HG03558 (cell line): Measurements from ENCODE around the gene BCR.
"Not testable (repeated sequence)": the region's sequence is repeated elsewhere in the genome, so short reads cannot be mapped to it uniquely, and the experiment has no call there.

ENCODE experiments used
- ATAC-seq: cut with Tn5 transposase; IDR thresholded peaks from one replicate; pipeline ENCODE4 v1.9.1; 2021; ENCODE audit warnings: moderate number of reproducible peaks; ENCODE audit not compliant: unreplicated experiment; ENCODE audit errors: extremely low read depth

BCR gene

GRCh38 chr22:23180301-23180892 is at the start of gene BCR:
Gene BCR, plus strand, starts transcription at chr22:23180509. Its CDS starts 452 bp downstream, at chr22:23180961.
- ATAC-seq, result no peak

GRCh38 chr22:23130697-23131096 is 49.6 kb upstream of the BCR start:
- no peak for ATAC-seq

- ATAC-seq, result no peak
Measured at GRCh38 chr22:23131931-23132330, 48.4 kb upstream of the BCR start.

DNA sequence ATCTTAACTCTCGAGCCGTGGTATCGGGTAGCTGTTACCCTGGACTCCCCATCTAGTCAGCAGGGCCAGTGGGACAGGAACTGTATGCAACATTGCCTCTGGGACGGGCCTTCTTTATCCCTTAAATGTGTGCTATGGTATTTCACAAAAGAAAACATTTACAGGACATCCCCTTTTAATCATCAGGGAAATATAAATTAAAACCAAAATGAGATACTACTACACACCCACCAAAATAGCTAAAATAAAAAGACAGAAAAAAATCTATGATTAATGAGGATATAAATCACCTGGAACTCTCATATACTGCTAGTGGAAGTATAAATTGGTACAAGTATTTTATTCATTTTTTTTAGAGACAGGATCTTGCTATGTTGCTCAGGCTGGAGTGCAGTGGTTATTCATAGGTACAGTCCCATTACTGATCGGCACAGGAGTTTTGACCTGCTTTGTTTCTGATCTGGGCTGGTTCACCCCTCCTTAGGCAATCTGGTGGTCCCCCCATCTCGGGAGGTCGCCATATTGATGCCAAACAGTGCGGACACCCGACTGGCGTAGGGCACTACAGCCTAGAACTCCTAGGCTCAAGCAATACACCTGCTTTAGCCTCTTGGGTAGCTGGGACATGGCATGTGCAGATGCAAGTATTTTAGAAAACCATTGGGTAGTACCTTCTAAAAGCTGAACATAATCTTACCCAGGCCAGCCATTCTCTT is 47.8 kb upstream of the BCR start:
- no peak for ATAC-seq

GRCh38 chr22:23133922-23134321 is 46.4 kb upstream of the BCR start:
- ATAC-seq, result no peak

DNA sequence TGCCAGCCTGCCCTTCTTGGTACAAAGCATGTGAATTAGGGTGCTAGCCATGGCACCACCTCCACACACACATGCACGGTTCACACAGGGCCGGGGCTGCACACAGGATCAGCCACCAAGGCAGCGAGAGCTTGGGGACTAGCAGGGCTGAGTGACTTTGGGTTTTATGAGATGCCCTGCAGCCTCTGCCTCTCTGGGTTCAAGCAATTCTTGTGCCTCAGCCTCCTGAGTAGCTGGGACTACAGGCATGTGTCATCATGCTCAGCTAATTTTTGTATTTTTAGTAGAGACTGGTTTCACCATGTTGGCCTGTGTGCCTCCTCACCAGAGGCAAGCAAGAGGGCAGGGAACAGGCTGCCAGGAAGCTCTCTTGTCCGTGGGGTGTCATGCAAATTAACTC is 43.3 kb upstream of the BCR start:
- not testable (repeated sequence) for ATAC-seq

- no peak for ATAC-seq
Measured at GRCh38 chr22:23137468-23137867, 42.8 kb upstream of the BCR start.

GRCh38 chr22:23137905-23138561 is 42.3 kb upstream of the BCR start:
- no peak for ATAC-seq

- ATAC-seq, result no peak
Measured at GRCh38 chr22:23138584-23139435, 41.5 kb upstream of the BCR start.

- ATAC-seq, result no peak
Measured at GRCh38 chr22:23140385-23140784, 39.9 kb upstream of the BCR start.

GRCh38 chr22:23142546-23143105 is 37.7 kb upstream of the BCR start:
- ATAC-seq, result no peak

- ATAC-seq, result no peak
Measured at GRCh38 chr22:23143119-23143518, 37.2 kb upstream of the BCR start.

DNA sequence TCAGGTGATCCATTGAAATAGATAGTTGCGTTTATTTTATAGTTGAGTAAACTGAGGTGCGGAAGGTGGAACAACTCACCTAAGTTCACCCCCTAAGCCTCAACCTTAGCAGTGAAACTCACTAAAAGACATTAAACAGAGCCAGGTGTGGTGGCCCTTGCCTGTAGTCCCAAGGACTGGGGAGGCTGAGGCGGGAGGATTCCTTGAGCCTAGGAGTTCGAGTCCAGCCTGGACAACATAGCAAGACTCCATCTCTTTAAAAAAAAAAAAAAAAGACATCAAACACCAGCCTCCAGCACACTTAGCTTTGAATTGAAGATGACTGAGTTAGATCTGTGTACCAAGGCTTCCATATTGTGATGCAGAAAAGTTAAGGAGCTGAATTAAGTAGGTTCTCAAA is 35.9 kb upstream of the BCR start:
- no peak for ATAC-seq

DNA sequence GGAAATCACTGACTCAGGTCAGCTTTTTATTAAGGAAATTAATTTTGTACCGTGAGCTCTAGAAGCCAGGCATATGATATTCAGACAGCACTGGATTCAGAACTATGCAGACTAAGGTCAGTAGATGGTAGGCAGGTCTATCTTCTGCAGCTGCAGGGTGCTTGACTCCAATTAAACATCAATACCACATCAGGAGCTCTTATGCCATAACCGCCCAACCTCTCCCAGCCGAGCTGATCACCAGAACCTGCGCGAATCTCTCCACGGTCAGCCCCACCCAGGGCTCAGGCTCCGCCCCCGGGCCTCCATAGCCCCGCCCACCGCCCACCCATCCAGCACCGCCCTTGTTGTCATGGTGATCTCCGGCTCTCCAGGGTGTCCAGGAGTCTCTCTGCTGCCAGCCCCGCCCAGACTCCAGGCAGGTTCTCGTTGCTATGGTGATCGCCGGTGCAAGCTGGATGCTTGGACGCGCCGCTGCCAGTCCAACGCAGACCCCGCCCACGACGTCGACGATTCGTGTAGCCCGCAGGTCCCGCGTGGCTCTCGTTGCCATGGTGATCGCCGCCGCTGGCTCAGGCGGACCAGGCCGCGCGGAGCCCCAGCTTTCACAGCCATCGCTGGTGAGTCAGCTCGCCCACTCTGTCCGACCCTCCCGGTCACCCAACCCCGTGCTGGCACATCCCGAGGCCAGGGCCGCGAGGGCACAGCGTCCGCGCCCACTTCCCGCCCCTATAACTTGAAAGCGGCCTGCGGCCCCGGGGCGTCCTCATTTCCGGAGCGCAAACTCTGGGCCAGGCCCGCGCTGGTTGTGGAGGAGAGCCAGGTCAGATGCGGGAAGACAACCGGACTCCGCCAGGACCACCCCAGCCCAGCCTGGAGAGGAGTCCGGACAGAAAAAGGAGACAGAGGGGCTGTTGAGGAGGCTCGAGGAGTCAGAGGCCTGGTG is 35.1 kb upstream of the BCR start, which contains the start of gene RAB36:
RAB36 (plus strand) TSS at position 546 of the 946 bp plus-strand sequence. CDS start 1,140 bp downstream, outside the sequence.
- ATAC-seq, result no peak

GRCh38 chr22:23145878-23146470 is 34.3 kb upstream of the BCR start:
- no peak for ATAC-seq

- ATAC-seq, result no peak
Measured at GRCh38 chr22:23146478-23147205, 33.7 kb upstream of the BCR start.

GRCh38 chr22:23147617-23148387 is 32.5 kb upstream of the BCR start:
- ATAC-seq, result no peak
